GM12891 (cell line): ENCODE measurements around the gene AQP2.

ENCODE experiments used
- POLR2A ChIP-seq: IDR thresholded peaks from 2 replicates; pipeline ENCODE4 v1.6.1; 2011; ENCODE audit warnings: low read depth, low read length, control low read depth
- POLR2AphosphoS5 ChIP-seq: IDR thresholded peaks from 2 replicates; pipeline ENCODE4 v1.6.1; 2011; ENCODE audit warnings: low read depth, low read length, control low read depth
- POU2F2 ChIP-seq: IDR thresholded peaks from 2 replicates; pipeline ENCODE4 v1.6.1; 2011; ENCODE audit warnings: low read depth, mild to moderate bottlenecking, control low read depth, low read length, moderate library complexity
- SPI1 ChIP-seq: IDR thresholded peaks from 2 replicates; pipeline ENCODE4 v1.6.1; 2011; ENCODE audit warnings: low read depth, low read length, control low read depth
- TAF1 ChIP-seq: IDR thresholded peaks from 2 replicates; pipeline ENCODE4 v1.6.1; 2011; ENCODE audit warnings: low read depth, low read length, control low read depth

DNA sequence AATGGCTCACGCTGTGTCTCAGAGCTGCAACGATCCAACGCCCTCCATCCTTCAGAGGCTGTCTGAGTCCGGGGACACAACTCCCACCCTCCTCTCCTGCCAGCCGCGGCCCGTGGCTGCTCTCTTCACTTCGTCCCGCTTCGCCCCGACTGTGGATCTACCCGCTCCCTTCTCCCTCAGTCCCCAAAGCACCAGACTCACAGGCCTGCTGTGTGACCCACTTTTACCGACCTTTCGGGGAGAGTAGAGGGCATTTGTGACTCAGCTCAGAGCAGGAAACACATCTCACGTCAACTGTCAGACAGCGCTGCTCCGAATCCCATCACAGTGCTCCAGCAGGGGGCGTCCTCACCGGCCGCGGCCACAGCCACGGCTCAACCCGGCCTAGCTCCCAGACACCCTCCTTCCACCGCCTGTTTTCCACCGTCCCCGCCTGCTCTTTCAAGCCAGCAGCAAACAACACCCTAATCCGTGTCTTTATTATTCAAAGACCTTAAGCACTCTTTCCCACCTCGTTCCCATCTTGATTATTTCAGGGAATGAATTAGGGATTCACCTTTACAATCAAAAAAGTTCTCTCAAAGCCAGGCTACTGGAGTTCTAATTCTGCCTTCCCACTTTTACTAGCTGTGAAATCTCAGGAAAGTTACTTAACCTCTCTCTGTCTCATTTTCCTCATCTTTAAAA is 5.0 kb upstream of the AQP2 start:
- TF ChIP-seq POLR2A (no peak), TAF1 (no peak), POLR2AphosphoS5 (no peak), POU2F2 (no peak), SPI1 (no peak)
